Measurements from ENCODE around the gene SEC11C.

Gene SEC11C

GRCh38 chr18:59207506-59207905 is 67.8 kb downstream of the SEC11C start:
- no peak for DNase-seq (ENCODE audit: extremely low read depth in 1 of 2, low read depth in 1 of 2)

Measured in activated CD8-positive, alpha-beta memory T cell treated with anti-CD3 and anti-CD28 coated beads for 1 hour (primary cell).